HG03354 (cell line): Measurements from ENCODE around the gene PKP1.

Experiments
- ATAC-seq: cut with Tn5 transposase; IDR thresholded peaks from one replicate; pipeline ENCODE4 v1.9.1; 2021; ENCODE audit warnings: mild to moderate bottlenecking; ENCODE audit not compliant: unreplicated experiment, poor library complexity, severe bottlenecking

The PKP1 gene

GRCh38 chr1:201259476-201260235 is 23.6 kb upstream of the PKP1 start:
- ATAC-seq: no peak

- no peak for ATAC-seq
These were observed 23.1 kb upstream of the PKP1 start for GRCh38 chr1:201260236-201260590.

- no peak for ATAC-seq
These were observed 22.5 kb upstream of the PKP1 start for GRCh38 chr1:201260648-201261311.

- ATAC-seq: no peak
These were observed 21.3 kb upstream of the PKP1 start for GRCh38 chr1:201261771-201262547.

- no peak for ATAC-seq
These were observed 20.2 kb upstream of the PKP1 start for GRCh38 chr1:201262963-201263608.

GRCh38 chr1:201264072-201264471 is 19.2 kb upstream of the PKP1 start:
- ATAC-seq: no peak

- ATAC-seq: no peak
These were observed 18.8 kb upstream of the PKP1 start for GRCh38 chr1:201264554-201264953.

GRCh38 chr1:201265756-201266155 is 17.6 kb upstream of the PKP1 start:
- ATAC-seq: no peak

GRCh38 chr1:201266276-201266675 is 17.0 kb upstream of the PKP1 start:
- no peak for ATAC-seq

- ATAC-seq: no peak
These were observed 16.5 kb upstream of the PKP1 start for GRCh38 chr1:201266774-201267173.

GRCh38 chr1:201267481-201268229 is 15.7 kb upstream of the PKP1 start:
- ATAC-seq: no peak

- ATAC-seq: no peak
These were observed 14.6 kb upstream of the PKP1 start for GRCh38 chr1:201268604-201269151.

- ATAC-seq: no peak
These were observed 14.0 kb upstream of the PKP1 start for GRCh38 chr1:201269281-201269680.

- no peak for ATAC-seq
These were observed 13.4 kb upstream of the PKP1 start for GRCh38 chr1:201269900-201270410.

- ATAC-seq: no peak
These were observed 12.5 kb upstream of the PKP1 start for GRCh38 chr1:201270616-201271390.

- ATAC-seq: no peak
These were observed 10.5 kb upstream of the PKP1 start for GRCh38 chr1:201272799-201273198.

- ATAC-seq: no peak
These were observed 8.6 kb upstream of the PKP1 start for GRCh38 chr1:201274616-201275252.

GRCh38 chr1:201275253-201275666 is 8.0 kb upstream of the PKP1 start:
- ATAC-seq: no peak
